DND-41 (cell line): Measurements from ENCODE around the gene LTBP1.

ENCODE experiments used
- CTCF ChIP-seq: IDR thresholded peaks from 2 replicates; pipeline ENCODE4 v1.5.1; 2012; ENCODE audit warnings: borderline replicate concordance, low read length, moderate library complexity, mild to moderate bottlenecking; ENCODE audit not compliant: poor library complexity, severe bottlenecking; ENCODE audit errors: extremely low read depth
- EZH2 ChIP-seq: IDR thresholded peaks from 3 replicates; pipeline ENCODE4 v1.6.1; 2012; ENCODE audit warnings: borderline replicate concordance, low read depth, mild to moderate bottlenecking, moderate library complexity, low read length, inconsistent platforms; ENCODE audit not compliant: severe bottlenecking

- TF ChIP-seq CTCF (no peak), EZH2 (no peak)
These were observed 43.8 kb upstream of the LTBP1 start for GRCh38 chr2:32902986-32903385.
